HEK293 (cell line): ENCODE results near the gene CORO1A.
"Not testable (repeated sequence)": the region's sequence is repeated elsewhere in the genome, so short reads cannot be mapped to it uniquely, and the experiment has no call there.

ENCODE experiments used
- CTCF ChIA-PET: fragments of 350-600 bp; formaldehyde crosslinking; extraction: SDS; loops from one replicate; lab custom pipeline; 2021; ENCODE audit warnings: antibody characterized with exemption; lab: Yijun Ruan, JAX
- POLR2A ChIA-PET: fragments of 300-600 bp; formaldehyde crosslinking; extraction: SDS; loops from one replicate; lab custom pipeline; 2020; ENCODE audit warnings: antibody characterized with exemption, inconsistent platforms; lab: Yijun Ruan, JAX
- H3K27ac ChIP-seq: fragments of 200-500 bp; sonication (Bioruptor generic); 2 replicates; pipeline ENCODE4 v1.5.1; 2014; ENCODE audit warnings: low read depth, low read length, control low read depth, inconsistent platforms; ENCODE audit errors: extremely low read depth
- H3K36me3 ChIP-seq, 2 experiments: fragments of 200-500 bp in 1 of 2; sonication (Bioruptor generic) in 1 of 2; 1 replicate in 1 of 2; 2 replicates in 1 of 2; pipeline ENCODE4 v1.5.1; 2014 to 2017; ENCODE audit warnings: inconsistent platforms in 2 of 2, low read length in 2 of 2; ENCODE audit not compliant: control insufficient read depth in 2 of 2, insufficient read depth in 1 of 2
- H3K4me1 ChIP-seq: fragments of 200-500 bp; sonication (Bioruptor generic); 2 replicates; pipeline ENCODE4 v1.5.1; 2014; ENCODE audit warnings: mild to moderate bottlenecking, low read length, inconsistent platforms; ENCODE audit not compliant: control insufficient read depth, insufficient read depth
- H3K4me3 ChIP-seq: 2 replicates; pipeline ENCODE4 v1.5.1; 2011; ENCODE audit warnings: low read depth, mild to moderate bottlenecking, control low read depth, low read length, moderate library complexity
- H3K9me3 ChIP-seq: fragments of 200-500 bp; sonication (Bioruptor generic); 2 replicates; pipeline ENCODE4 v1.5.1; 2014; ENCODE audit warnings: low read depth, low read length, inconsistent platforms; ENCODE audit not compliant: control insufficient read depth, insufficient read depth
- GLIS1 ChIP-seq: fragments of 450-650 bp; formaldehyde crosslinking; IDR thresholded peaks from 2 replicates; pipeline ENCODE4 v1.5.1; 2016; ENCODE audit warnings: missing biosample characterization, missing genetic modification characterization
- PRDM1 ChIP-seq: fragments of 450-650 bp; formaldehyde crosslinking; IDR thresholded peaks from 2 replicates; pipeline ENCODE4; 2016; ENCODE audit warnings: missing biosample characterization, missing genetic modification characterization
- PRDM2 ChIP-seq: fragments of 450-650 bp; formaldehyde crosslinking; IDR thresholded peaks from 2 replicates; pipeline ENCODE4 v1.5.1; 2016; ENCODE audit warnings: missing biosample characterization, missing genetic modification characterization, borderline replicate concordance
- SP7 ChIP-seq: fragments of 450-650 bp; formaldehyde crosslinking; IDR thresholded peaks from 2 replicates; pipeline ENCODE4 v1.5.1; 2016; ENCODE audit warnings: missing biosample characterization, missing genetic modification characterization
- ZBTB49 ChIP-seq: fragments of 450-650 bp; formaldehyde crosslinking; IDR thresholded peaks from 2 replicates; pipeline ENCODE4 v1.5.1; 2016; ENCODE audit warnings: missing biosample characterization, missing genetic modification characterization, low read depth
- ZNF157 ChIP-seq: fragments of 450-650 bp; formaldehyde crosslinking; IDR thresholded peaks from 2 replicates; pipeline ENCODE4 v1.5.1; 2016; ENCODE audit warnings: missing biosample characterization, missing genetic modification characterization
- ZNF280D ChIP-seq: fragments of 450-650 bp; formaldehyde crosslinking; IDR thresholded peaks from 2 replicates; pipeline ENCODE4 v1.5.1; 2016; ENCODE audit warnings: missing biosample characterization, missing genetic modification characterization
- ZNF37A ChIP-seq: fragments of 450-650 bp; IDR thresholded peaks from 2 replicates; pipeline ENCODE4 v1.5.1; 2018; ENCODE audit warnings: missing biosample characterization, missing genetic modification characterization
- ZNF501 ChIP-seq: fragments of 450-650 bp; formaldehyde crosslinking; IDR thresholded peaks from 2 replicates; pipeline ENCODE4 v1.5.1; 2016; ENCODE audit warnings: missing biosample characterization, missing genetic modification characterization
- ZNF529 ChIP-seq: fragments of 450-650 bp; formaldehyde crosslinking; IDR thresholded peaks from 2 replicates; pipeline ENCODE4 v1.5.1; 2017; ENCODE audit warnings: missing genetic modification characterization, missing biosample characterization; ENCODE audit not compliant: insufficient replicate concordance
- ZNF704 ChIP-seq: fragments of 450-650 bp; formaldehyde crosslinking; IDR thresholded peaks from 2 replicates; pipeline ENCODE4 v1.5.1; 2016; ENCODE audit warnings: missing biosample characterization, missing genetic modification characterization

Gene CORO1A

GRCh38 chr16:30173054-30173453 lies 10.3 kb upstream of the CORO1A start (continued):
- no peak for TF ChIP-seq PRDM2 (tag by site-specific recombination)
- TF ChIP-seq ZBTB49 (tag by site-specific recombination): no peak
- no peak for TF ChIP-seq ZNF157 (tag by site-specific recombination)
- TF ChIP-seq GLIS1 (tag by site-specific recombination): no peak
- TF ChIP-seq ZNF37A (tag by site-specific recombination): no peak
- no peak for TF ChIP-seq ZNF529 (tag by site-specific recombination)
- no peak for TF ChIP-seq ZNF501 (tag by site-specific recombination)

- POLR2A ChIA-PET, H3K4me1 ChIP-seq, H3K27ac ChIP-seq, H3K9me3 ChIP-seq, H3K36me3 ChIP-seq, H3K4me3 ChIP-seq: not testable (repeated sequence)
- TF ChIP-seq SP7 (peak; percentile 50), PRDM1 (tag by site-specific recombination) (peak; percentile 60; the same call in 1 of the 2 replicates)
- CTCF ChIA-PET: interaction anchor here (0.6 kb wide), 1 partner anchor 83 kb away, joined by 3 read pairs; no protein-coding TSS in a partner anchor
Measured at GRCh38 chr16:30176876-30177275, 6.5 kb upstream of the CORO1A start.

GRCh38 chr16:30179195-30179594 lies 4.2 kb upstream of the CORO1A start:
- TF ChIP-seq ZNF704 (tag by site-specific recombination) (no peak), ZNF280D (tag by site-specific recombination) (no peak)
- H3K4me3 ChIP-seq: no peak overlapping the region
- no peak overlapping the region for H3K27ac ChIP-seq
- H3K9me3 ChIP-seq: no peaks in the 10 kb centered on the region
- POLR2A ChIA-PET: interaction anchor here (1.0 to 1.3 kb wide), 2 partner anchors 67 to 87 kb away, joined by 3 to 8 read pairs; partner anchors contain the start of gene TBX6
- CTCF ChIA-PET: interaction anchor here (0.6 to 1.6 kb wide), 4 partner anchors 14 to 88 kb away, joined by 3 to 4 read pairs (median 3); partner anchors contain the start of gene TBX6
- peaks cover 4% of the 10 kb centered on the region; the same call in 1 of the 2 replicates for H3K4me1 ChIP-seq
- no peaks in the 10 kb centered on the region for H3K36me3 ChIP-seq
